Stimulated activated CD4-positive, alpha-beta T cell treated with anti-CD3 and anti-CD28 coated beads, Interleukin-12 subunit alpha, Interleukin-12 subunit beta, amount 100 ng/mL, for 24 hours (primary cell): Measurements from ENCODE around the gene LARGE2.

Experiments
- DNase-seq, 2 experiments: peaks; one replicate each; pipeline ENCODE4 v3.0.0-alpha.2; 2020; ENCODE audit warnings: low read depth in 2 of 2

Gene LARGE2

DNA sequence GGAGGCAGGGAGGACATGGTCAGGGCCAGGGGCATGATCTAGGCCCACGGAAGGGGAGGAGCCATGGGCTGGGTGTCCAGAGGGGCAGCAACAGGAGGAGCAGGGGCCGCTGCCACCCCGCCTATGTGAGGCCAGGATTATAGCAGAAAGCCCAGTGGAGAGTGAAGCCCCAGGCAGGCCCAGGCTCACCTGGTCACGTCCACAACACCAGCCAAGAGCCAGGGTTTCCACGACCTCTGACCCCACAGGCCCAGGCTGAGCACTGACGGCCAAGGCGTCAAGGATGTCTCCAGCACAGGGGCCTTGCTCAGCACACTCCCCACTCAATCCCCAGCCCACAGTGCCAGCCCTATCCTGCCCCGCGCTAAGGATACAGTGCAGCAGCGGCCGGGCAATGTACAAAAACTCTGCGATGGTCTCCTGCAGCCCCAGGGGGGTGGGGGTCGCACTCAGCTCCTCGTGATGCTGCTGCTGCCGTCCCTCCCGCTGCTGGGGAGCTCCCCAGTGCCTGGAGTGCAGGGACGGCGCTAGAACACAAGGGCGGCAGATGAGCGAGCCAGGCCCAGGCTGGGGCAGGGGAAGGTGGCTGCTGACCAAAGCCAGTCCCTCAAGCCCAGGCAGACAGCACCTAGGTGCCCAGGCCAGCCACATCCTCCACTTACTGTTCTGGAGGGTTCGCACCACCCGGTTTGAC lies 8.4 kb upstream of the LARGE2 start:
- DNase-seq: no peak

DNA sequence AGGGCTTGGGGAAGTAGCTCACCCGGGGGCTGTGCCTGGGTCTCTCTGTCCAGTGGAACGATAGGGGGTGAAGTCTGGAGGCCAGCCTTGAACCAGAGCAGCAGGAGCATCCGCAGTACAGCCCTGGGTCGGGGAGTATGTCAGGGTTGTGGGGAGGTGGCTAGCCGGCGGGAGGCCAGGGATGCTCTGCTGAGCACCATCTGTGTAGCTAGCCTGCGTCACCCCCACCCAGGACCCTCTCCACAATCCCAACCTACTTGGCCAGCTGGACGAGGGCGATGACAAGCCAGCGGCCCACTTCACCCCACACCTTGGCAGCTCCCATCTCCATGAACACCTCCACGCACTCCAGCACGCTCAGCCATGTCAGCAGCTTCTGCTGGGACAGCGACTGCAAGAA lies 7.0 kb upstream of the LARGE2 start:
- no peak for DNase-seq

DNA sequence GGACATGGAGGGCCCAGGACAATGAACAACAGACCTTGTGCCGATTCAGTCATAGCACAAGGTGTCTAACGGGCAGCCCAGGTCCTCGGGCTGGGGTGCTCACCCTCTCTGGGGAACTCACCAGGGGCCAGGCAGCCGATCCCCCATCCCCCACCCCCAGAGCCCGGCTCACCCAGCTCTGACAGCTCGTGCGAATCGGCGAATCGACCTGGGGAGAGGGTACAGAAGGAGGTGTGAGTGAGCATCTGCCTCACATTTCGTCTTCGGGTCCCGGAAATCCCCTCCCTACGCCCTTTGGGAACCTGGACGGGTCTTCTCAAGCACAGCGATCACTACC lies 5.2 kb upstream of the LARGE2 start:
- no peak for DNase-seq

DNA sequence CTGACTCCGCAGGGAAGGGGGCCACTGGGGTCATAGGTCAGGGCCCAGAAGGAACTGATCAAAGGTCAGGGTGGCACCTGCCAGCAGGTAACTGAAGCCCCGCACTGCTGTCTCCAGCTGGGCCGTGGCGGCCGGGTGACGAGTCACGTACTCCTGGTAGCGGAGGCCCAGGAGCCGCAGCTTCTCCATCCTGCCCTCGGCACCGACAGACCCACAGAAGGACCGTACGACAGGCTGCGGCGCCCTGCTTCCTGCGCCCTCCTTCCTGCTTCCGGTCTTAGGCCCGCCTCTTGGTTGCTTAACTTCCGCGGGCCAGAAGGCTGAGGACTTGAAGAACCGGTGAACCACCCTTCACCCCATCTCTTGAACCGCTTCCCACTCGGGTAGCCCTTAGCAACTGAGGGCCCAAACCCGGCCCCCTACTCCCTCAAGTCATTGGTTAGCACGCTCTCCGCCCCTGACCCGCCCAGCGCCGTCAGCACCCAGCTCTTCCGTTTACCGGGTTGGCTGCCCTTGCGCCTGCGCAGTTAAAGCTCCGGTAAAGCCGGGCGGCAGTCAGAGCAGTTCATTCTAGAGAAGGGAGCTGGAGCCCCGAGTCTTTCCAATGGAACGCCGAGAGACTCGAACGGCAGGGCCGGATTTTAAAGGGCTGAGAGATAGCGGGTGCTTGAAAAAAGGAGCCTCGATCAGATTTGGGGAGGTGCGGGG lies 4.7 kb upstream of the LARGE2 start, which contains the start of gene PEX16:
Gene PEX16, minus strand, starts transcription at position 255 of the 708 bp plus-strand sequence. Its CDS starts 66 bp downstream, at position 189.
- DNase-seq: peak; percentile 89 to 92

DNA sequence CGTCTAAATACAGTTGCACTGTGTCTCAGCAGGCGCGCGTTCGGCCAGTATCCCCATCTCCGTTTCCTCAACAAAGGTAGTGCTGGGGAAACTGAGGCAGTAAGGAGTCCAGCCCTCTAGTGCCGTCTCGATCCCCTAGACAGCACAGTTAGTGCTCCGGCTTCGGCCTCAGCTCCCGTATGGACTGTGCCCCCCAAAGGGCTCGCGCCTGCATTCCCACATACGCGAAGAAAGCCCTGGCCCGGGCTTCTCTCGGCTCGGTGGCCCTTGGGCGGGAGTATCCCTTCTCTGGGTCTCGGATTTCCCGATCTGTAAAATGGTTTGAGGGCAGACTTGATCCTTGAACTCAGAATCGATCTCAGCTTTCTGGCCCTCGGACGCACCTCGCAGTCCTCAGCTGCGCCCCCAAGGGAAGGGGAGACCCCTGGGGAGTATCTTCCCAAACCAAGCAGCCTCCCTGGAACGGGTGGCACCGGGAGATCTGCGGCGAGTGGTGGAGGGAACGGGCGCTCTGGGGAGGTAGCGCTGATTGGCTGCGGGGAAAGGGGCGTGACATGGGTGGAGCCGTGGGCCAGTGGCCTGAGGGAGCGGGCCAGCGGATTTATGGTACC lies 4.0 kb upstream of the LARGE2 start:
- DNase-seq: peak in 1 of 2 experiments; percentile 69

DNA sequence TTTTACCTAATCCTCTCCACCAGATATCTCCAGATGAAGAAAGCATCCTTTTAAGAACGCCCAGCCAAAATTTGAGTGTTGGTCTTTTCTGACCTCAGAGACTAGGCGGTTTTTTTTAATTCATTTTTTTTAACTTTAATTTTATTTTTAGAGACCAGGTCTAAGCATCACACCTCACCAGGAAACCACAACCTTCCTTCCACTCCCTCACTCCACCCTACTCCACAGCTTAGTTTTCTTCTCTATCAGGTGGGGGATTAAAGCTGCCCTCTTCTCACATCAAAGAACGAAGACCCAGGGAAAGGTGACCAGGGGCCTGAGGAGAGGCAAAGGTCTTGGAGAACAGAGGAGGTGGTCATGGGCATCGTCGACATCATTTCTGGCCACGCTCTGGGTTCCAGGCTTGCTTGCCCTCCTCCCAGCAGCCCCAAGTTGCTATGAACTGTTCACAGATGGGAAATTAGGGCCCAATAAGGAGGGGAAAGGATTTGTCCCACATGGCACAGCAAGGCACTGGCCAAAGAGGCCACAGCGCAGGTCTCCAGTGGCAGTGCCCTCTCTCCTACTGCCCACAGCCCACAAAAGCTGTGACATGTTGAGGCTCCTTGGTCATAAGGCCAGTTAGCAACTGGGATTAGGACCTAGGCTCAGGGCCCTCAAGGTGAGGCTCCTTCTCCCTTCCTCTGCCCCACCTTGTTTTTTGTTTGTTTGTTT lies 3.3 kb upstream of the LARGE2 start:
- no peak for DNase-seq

DNA sequence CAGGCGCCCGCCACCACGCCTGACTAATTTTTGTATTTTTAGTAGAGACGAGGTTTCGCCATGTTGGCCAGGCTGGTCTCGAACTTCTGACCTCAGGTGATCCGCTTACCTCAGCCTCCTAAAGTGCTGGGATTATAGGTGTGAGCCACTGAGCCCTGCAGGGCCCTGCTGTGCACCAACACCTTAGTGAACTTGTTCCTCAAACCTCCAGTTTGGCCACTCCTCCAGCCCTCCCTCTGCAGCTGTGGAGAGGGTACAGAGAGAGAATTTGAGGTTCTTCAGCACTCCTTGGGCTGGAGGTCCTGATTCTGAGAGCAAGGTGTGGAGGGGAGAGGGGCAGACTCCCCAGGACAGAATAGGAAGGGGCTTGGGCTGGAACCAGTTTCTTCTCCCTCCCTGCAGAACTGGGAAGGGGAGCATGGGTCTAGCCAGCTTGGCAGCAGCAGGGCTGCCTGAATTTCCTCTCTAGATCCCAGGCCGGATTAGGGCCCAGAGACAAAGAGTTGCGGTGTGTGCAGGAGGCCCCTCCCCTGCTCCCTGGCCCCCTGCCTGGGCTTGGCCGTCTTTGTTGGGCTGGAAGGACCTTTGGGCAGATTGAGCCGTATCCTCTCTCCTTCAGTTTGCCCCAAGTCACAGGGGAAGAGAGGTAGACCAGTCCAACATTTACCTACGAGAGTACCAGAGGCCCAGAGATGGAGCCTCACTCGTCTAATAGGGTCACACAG lies 2.5 kb upstream of the LARGE2 start:
- DNase-seq: no peak

DNA sequence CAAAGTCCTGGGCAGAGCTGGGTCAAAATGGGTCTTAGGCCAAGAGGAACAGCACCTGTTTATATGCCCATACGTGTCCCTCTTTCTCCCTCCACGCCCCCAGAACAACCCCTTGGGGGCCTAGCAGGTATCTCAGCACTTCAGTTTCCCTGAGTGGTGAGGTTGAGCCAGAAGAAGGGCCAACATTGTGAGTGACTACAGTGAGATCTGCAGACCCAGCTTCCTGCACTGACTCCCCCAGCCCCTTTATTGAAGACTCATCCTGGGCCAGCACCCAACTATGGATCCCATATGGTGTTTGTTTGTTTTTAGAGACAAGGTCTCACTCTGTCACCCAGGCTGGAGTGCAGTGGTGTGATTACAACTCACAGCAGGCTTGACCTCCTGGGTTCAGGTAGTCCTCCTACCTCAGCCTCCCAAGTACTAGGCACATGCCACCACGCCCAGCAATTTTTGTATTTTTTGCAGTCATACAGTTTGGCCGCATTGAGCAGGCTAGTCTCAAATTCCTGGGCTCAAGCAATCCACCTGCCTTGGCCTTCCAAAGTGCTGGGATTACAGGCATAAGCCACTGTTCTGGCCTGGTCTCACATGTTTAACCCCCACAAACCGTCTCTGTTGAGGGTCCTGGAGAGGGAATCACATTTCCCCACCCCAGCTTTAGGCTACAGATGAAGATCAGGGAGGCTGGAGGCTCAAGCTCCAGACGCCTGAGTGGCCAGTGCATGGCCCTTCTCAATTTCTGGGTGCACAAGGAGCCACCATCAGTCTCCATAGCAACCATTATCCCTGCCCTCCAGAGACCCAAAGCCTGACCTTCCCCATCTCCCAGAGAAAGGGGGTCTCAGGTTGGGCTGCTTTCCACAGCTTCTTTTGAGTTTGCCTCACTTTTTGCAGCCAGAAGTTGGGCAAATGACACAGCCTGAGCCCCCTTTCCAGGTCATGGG lies 1.7 kb upstream of the LARGE2 start:
- DNase-seq: no peak

DNA sequence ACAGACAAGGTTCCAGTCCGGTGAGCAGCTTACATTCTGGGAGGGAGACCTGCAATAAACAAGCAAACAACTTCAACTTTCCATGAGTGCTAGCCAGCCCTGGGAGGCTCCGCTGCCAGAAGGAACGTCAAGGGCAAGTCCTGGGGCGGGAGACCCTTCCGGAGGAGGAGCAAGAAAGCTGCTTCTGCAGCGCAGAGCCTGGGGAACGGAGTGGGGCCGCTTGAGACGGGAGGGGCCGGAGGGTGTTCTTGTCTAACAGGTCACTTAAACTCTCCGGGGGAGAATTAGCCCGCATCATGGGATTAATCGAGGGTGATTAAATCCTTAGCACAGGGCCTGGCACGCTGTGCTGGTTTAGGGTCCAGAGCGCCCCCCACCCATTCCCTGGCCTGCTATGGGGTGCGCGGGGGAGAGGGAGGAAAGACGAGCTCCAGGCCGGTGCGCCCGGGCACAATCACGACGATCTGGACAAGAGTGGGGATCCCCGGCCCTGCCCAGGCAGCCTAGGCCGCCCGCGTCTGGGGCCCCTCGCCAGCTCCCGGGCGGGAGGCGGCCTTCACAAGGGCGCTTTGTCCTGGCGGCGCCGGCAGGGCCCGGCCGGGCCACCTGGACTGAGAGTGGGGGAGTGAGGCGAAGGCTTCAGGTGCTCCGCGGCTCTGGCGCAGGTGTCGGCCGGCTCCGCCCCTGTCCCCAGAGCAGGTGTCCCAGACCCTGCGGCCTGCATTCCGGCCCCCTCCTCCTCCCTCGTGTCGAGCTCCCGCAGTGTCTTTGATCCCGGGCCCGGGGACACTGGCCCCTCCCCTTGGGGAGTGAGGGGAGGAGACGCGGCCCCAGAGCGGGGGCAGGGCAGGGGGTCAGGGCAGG lies 663 bp upstream of the LARGE2 start:
- no peak for DNase-seq

DNA sequence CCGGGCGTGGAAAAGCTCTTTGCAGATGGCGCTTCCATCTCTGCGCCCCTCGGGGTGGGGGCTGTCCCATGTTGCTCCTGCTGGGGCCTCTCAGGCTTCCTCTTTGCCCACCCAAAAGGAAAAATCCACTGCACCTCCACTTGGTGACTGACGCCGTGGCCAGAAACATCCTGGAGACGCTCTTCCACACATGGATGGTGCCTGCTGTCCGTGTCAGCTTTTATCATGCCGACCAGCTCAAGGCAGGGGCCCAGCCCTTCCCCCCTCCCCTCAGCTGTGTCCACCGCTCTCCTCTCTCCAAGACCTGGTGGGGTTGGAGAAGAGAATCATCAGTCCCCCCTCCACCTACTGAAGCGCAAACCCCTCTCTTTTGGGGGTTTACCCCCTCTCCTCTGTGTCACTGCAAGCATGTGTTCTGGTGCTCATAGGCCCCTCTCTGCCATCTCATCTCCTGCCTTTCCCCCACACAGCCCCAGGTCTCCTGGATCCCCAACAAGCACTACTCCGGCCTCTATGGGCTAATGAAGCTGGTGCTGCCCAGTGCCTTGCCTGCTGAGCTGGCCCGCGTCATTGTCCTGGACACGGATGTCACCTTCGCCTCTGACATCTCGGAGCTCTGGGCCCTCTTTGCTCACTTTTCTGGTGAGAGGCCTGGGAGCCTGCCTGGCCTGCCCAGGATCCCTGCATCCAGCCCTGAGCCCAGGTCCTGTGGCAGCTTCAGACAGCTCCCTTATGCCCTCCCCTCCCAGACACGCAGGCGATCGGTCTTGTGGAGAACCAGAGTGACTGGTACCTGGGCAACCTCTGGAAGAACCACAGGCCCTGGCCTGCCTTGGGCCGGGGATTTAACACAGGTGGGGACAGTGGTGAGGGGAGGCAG lies 1.8 kb downstream of the LARGE2 start:
- no peak for DNase-seq

DNA sequence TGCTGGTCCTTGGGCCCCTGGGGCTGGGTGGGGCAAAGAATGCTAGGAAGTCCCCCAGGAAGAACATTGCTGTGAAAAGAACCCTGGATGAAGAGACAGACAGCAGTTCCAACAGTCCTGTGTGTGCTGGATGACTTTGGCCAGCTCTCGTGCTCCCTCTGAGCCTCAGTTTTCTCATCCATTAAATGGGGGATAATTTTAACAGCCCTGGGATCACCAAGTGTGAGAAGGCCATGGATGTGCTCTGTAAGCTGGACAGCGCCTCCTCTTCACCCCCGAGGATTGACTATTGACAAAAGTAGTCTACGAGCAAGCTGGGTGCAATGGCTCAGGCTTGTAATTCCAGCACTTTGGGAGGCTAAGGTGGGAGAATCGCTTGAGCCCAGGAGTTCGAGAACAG lies 2.5 kb downstream of the LARGE2 start:
- no peak for DNase-seq

DNA sequence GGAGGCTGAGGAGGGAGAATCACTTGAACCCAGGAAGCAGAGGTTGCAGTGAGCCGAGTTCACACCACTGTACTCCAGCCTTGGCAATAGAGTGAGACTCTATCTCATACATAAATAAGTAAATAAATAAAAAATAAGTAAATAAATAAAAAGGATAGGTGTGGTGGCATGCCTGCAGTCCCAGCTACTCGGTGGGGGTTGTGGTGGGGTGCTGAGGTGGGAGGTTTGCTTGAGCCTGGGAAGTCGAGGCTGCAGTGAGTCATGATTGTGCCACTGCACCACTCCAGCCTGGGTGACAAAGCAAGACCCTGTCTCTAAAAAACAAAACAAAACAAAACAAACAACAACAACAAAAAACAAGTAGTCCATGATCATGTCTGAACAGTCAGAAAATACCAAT lies 3.1 kb downstream of the LARGE2 start:
- no peak for DNase-seq

DNA sequence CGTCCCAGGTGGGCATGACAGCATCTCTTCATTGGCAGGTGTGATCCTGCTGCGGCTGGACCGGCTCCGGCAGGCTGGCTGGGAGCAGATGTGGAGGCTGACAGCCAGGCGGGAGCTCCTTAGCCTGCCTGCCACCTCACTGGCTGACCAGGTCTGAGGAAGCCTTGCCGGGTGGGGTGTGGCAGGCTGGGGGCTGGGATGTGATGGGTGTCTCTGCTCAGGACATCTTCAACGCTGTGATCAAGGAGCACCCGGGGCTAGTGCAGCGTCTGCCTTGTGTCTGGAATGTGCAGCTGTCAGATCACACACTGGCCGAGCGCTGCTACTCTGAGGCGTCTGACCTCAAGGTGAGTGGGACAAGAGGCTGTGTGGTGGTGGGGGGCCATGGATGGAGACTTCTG lies 3.5 kb downstream of the LARGE2 start:
- DNase-seq: no peak

DNA sequence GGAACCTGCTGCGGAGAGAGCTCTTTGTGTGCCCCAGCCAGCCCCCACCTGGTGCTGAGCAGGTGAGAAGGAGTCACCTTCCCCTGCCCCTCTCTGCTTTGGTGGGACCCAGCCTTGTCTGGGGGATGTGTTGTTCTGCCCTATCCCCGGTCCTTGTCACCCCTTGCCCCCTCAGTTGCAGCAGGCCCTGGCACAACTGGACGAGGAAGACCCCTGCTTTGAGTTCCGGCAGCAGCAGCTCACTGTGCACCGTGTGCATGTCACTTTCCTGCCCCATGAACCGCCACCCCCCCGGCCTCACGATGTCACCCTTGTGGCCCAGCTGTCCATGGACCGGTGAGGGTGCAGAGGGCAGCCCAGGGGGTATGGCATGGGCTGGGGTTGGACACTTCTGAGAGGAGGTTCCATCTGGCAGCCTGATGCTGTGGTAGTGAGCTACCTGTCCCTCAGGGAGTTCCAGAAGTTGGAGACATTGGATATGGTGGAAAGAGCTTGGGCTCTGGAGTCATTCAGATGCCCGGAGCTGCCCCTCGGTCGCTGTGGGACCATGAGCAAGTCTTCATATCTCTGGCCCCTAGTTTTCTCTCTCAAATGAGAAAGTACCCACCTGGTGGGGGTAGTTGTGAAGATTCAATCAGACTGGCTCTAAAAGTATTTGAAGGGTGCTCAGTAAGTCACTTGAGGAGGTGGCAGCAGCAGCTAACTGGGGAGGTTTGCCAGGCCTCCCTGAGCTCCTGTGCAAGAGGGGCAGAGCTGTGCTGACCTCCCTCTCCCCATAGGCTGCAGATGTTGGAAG lies 4.3 kb downstream of the LARGE2 start:
- DNase-seq: no peak

DNA sequence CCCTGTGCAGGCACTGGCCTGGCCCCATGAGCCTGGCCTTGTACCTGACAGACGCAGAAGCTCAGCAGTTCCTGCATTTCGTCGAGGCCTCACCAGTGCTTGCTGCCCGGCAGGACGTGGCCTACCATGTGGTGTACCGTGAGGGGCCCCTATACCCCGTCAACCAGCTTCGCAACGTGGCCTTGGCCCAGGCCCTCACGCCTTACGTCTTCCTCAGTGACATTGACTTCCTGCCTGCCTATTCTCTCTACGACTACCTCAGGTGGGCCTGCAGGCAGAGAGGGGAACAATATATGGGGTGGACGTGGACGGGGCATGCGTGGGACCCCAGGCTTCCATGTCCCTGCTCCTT lies 4.9 kb downstream of the LARGE2 start:
- DNase-seq: no peak

DNA sequence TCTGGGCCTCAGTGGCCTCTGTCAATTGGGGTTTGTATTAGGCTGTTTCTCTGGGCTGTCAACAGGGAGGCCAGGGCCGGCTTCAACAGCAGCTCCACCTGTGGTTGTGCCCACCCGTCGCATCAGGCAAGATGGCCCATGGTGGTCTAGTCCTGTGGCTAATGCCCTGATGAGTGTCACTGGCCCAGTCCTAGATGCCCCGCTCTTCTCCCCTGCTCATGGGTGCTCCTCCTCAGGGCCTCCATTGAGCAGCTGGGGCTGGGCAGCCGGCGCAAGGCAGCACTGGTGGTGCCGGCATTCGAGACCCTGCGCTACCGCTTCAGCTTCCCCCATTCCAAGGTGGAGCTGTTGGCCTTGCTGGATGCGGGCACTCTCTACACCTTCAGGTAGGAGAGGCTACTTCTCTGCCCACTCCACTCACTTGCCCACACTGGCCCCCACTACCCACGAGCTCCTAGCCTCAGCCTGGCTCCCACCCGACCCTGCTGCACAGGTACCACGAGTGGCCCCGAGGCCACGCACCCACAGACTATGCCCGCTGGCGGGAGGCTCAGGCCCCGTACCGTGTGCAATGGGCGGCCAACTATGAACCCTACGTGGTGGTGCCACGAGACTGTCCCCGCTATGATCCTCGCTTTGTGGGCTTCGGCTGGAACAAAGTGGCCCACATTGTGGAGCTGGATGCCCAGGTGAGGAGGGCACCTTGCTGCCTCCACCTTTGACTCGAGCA lies 5.4 kb downstream of the LARGE2 start:
- no peak for DNase-seq

DNA sequence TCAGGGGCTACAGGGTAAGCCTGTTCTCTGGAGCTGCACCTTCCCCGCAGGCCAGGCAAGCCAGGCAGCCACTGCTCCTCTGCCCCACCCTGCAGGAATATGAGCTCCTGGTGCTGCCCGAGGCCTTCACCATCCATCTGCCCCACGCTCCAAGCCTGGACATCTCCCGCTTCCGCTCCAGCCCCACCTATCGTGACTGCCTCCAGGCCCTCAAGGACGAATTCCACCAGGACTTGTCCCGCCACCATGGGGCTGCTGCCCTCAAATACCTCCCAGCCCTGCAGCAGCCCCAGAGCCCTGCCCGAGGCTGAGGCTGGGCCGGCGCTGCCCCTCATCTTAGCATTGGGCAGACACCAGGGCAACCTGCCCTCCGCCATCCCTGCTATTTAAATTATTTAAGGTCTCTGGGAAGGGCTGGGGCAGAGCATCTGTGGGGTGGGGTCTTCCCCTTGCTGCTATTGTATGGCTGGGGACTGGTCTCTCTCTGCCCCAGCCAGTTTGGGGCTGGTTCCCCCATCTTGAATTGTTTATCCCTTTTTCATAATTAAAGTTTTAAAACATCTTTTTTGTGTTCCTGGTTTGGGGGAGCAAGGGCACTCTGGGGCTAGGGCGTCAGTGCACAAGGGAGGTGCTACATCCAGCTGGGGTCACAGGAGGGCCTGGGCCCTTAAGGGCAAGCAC lies 6.2 kb downstream of the LARGE2 start:
- no peak for DNase-seq
